ENCODE data around the gene ASMTL.

Gene ASMTL

DNA sequence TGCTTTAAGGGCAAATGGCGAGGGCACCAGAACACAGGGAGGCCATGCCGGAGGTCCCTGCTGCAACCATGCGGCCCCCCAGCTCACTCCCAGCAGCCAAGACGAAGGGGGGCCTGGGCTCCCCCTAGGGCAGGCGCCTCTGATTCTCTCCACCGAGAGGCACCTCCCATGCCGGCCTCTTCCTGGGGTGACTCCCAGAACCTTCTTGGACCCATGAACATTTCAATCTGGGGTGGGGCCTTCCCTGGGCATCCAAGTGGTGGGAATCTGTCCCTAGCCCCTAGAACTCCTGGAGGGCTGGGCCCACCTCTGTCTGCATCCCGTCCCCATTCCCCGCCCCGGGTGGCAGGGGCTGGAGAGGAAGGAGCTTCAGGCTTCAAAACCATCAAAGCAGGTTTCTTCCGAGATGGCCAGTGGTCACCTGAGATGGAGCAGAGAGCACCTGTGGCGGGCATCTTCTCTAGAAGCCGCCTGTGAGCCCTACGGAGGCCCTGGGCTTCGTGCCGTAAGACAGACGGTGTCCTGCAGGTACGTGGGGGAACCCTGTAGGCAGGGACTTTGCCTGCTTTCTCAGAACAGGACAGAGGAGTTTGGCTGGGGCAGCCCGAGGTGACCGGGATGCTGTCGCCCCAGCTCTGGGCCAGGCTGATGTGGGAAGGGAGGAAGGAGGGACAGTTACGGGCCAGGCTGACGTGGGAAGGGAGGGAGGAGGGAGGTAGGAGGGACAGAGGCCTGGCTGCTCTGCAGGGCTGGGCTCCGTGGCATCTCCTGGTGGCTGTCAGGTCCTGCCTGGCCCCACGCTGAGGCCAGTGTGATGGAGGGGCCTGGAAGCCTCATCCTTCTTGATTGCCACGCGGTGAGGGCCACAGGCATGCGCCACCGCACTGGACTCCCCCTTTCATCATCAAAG is 54.0 kb downstream of the ASMTL start:
- no peak for TF ChIP-seq SNAI2 (CRISPR knock-in tag; IDR thresholded peaks at IDR 0.05)
- no peak for TF ChIP-seq ZFP3 (CRISPR knock-in tag; IDR thresholded peaks at IDR 0.05)
- no peak for TF ChIP-seq TCF4 (CRISPR knock-in tag; IDR thresholded peaks at IDR 0.05; ENCODE audit: borderline replicate concordance)
- no peak for TF ChIP-seq ZFP30 (CRISPR knock-in tag; IDR thresholded peaks at IDR 0.05)
- TF ChIP-seq ESRRG (CRISPR knock-in tag; IDR thresholded peaks at IDR 0.05), result no peak
- no peak for TF ChIP-seq RARB (CRISPR knock-in tag; IDR thresholded peaks at IDR 0.05)
- TF ChIP-seq, protein P1, sequence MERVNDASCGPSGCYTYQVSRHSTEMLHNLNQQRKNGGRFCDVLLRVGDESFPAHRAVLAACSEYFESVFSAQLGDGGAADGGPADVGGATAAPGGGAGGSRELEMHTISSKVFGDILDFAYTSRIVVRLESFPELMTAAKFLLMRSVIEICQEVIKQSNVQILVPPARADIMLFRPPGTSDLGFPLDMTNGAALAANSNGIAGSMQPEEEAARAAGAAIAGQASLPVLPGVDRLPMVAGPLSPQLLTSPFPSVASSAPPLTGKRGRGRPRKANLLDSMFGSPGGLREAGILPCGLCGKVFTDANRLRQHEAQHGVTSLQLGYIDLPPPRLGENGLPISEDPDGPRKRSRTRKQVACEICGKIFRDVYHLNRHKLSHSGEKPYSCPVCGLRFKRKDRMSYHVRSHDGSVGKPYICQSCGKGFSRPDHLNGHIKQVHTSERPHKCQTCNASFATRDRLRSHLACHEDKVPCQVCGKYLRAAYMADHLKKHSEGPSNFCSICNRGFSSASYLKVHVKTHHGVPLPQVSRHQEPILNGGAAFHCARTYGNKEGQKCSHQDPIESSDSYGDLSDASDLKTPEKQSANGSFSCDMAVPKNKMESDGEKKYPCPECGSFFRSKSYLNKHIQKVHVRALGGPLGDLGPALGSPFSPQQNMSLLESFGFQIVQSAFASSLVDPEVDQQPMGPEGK (CRISPR knock-in tag; IDR thresholded peaks at IDR 0.05; ENCODE audit: borderline replicate concordance), result no peak
- TF ChIP-seq, protein P2, sequence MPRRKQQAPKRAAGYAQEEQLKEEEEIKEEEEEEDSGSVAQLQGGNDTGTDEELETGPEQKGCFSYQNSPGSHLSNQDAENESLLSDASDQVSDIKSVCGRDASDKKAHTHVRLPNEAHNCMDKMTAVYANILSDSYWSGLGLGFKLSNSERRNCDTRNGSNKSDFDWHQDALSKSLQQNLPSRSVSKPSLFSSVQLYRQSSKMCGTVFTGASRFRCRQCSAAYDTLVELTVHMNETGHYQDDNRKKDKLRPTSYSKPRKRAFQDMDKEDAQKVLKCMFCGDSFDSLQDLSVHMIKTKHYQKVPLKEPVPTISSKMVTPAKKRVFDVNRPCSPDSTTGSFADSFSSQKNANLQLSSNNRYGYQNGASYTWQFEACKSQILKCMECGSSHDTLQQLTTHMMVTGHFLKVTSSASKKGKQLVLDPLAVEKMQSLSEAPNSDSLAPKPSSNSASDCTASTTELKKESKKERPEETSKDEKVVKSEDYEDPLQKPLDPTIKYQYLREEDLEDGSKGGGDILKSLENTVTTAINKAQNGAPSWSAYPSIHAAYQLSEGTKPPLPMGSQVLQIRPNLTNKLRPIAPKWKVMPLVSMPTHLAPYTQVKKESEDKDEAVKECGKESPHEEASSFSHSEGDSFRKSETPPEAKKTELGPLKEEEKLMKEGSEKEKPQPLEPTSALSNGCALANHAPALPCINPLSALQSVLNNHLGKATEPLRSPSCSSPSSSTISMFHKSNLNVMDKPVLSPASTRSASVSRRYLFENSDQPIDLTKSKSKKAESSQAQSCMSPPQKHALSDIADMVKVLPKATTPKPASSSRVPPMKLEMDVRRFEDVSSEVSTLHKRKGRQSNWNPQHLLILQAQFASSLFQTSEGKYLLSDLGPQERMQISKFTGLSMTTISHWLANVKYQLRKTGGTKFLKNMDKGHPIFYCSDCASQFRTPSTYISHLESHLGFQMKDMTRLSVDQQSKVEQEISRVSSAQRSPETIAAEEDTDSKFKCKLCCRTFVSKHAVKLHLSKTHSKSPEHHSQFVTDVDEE (CRISPR knock-in tag; IDR thresholded peaks at IDR 0.05), result no peak
- TF ChIP-seq GLIS3 (CRISPR knock-in tag; IDR thresholded peaks at IDR 0.05), result no peak
- no peak for TF ChIP-seq OSR1 (CRISPR knock-in tag; IDR thresholded peaks at IDR 0.05)
- TF ChIP-seq PPARA (CRISPR knock-in tag; IDR thresholded peaks at IDR 0.05; ENCODE audit: borderline replicate concordance), result no peak
- no peak for TF ChIP-seq BACH2 (CRISPR knock-in tag; IDR thresholded peaks at IDR 0.05; ENCODE audit: borderline replicate concordance)
- no peak for TF ChIP-seq ZC3H10 (CRISPR knock-in tag; IDR thresholded peaks at IDR 0.05)
- TF ChIP-seq TOX (CRISPR knock-in tag; IDR thresholded peaks at IDR 0.05; ENCODE audit: borderline replicate concordance), result no peak
- TF ChIP-seq, protein P3, sequence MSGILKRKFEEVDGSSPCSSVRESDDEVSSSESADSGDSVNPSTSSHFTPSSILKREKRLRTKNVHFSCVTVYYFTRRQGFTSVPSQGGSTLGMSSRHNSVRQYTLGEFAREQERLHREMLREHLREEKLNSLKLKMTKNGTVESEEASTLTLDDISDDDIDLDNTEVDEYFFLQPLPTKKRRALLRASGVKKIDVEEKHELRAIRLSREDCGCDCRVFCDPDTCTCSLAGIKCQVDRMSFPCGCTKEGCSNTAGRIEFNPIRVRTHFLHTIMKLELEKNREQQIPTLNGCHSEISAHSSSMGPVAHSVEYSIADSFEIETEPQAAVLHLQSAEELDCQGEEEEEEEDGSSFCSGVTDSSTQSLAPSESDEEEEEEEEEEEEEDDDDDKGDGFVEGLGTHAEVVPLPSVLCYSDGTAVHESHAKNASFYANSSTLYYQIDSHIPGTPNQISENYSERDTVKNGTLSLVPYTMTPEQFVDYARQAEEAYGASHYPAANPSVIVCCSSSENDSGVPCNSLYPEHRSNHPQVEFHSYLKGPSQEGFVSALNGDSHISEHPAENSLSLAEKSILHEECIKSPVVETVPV (CRISPR knock-in tag; IDR thresholded peaks at IDR 0.05), result no peak
- TF ChIP-seq ZNF70 (CRISPR knock-in tag; IDR thresholded peaks at IDR 0.05), result no peak
- no peak for TF ChIP-seq ARNTL (CRISPR knock-in tag; IDR thresholded peaks at IDR 0.05; ENCODE audit: borderline replicate concordance, low read depth)
- ATAC-seq, result peak; percentile 39

DNA sequence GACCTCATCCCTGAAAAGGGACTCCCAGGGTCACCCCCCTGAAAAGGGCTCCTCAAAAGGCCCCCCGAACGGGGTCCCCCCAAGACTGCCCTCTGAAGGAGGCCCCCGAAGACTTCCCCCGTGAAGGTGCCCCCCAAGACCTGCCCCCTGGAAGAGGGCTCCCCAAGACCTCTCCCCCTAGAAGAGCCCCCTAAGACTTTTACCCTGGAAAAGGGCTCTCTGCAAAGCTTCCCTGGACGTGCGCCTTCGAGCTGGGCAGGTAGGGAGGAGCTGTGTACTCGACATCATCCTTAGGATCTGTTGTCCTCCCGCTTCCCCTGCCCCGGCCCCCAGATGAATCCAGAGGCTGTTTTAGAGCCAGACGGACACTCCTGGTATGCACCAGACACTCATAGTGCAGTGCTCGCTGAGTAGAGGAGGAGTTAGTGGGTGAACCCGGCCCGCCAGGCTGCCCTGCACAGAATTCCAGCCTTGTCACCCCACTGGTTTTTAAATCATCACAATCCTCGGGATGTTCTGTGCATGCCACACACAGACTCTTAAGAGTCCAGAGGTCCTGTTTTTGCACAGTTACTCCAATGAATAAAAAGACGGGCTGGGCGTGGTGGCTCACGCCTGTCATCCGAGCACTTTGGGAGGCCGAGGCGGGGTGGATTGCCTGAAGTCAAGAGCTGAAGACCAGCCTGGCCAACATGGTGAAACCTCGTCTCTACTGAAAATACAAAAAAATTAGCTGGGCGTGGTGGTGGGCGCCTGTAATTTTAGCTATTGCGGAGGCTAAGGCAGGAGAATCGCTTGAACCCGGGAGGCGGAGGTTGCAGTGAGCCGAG is 55.1 kb downstream of the ASMTL start:
- TF ChIP-seq ZNF70 (CRISPR knock-in tag; IDR thresholded peaks at IDR 0.05) (no peak), ARNTL (CRISPR knock-in tag; IDR thresholded peaks at IDR 0.05; ENCODE audit: borderline replicate concordance, low read depth) (no peak), ZNF565 (CRISPR knock-in tag; conservative IDR thresholded peaks at IDR 0.05; ENCODE audit: low read depth) (no peak), CSDC2 (CRISPR knock-in tag; IDR thresholded peaks at IDR 0.05) (no peak), ZFP3 (CRISPR knock-in tag; IDR thresholded peaks at IDR 0.05) (no peak), SNAI2 (CRISPR knock-in tag; IDR thresholded peaks at IDR 0.05) (no peak), TCF4 (CRISPR knock-in tag; IDR thresholded peaks at IDR 0.05; ENCODE audit: borderline replicate concordance) (no peak), PPARA (CRISPR knock-in tag; IDR thresholded peaks at IDR 0.05; ENCODE audit: borderline replicate concordance) (no peak), BACH2 (CRISPR knock-in tag; IDR thresholded peaks at IDR 0.05; ENCODE audit: borderline replicate concordance) (no peak), TOX (CRISPR knock-in tag; IDR thresholded peaks at IDR 0.05; ENCODE audit: borderline replicate concordance) (no peak), RARB (CRISPR knock-in tag; IDR thresholded peaks at IDR 0.05) (no peak)
- TF ChIP-seq, protein P1 (CRISPR knock-in tag; IDR thresholded peaks at IDR 0.05; ENCODE audit: borderline replicate concordance), result no peak
- no peak for ATAC-seq
